GM12878 (cell line): ENCODE data around the gene SEC23A. TPM values are rescaled to one million over a fixed set of nuclear protein-coding genes. Genes with fewer than 3 reads are reported as not detected.

ENCODE experiments used
- ATAC-seq: fragments of 200-7000 bp; cut with Tn5 transposase; 3 replicates; pipeline ENCODE4 v1.9.1; 2020; ENCODE audit warnings: mild to moderate bottlenecking, moderate library complexity
- BruUV-seq: library from RNA; stranded (reverse); fragments of 400-500 nt; replicated peaks from 2 replicates; lab custom pipeline; 2021; lab: Mats Ljungman, UMichigan
- CTCF ChIA-PET: fragments of 300-600 bp; sonication (Branson Sonifier 250); formaldehyde crosslinking; extraction: SDS; loops from one replicate; lab custom pipeline; 2021; ENCODE audit warnings: inconsistent platforms; lab: Yijun Ruan, JAX
- POLR2A ChIA-PET: fragments of 350-600 bp; formaldehyde crosslinking; extraction: SDS; loops from one replicate; lab custom pipeline; 2021; ENCODE audit warnings: inconsistent platforms; lab: Charles Lee
- RAD21 ChIA-PET: fragments of 300-600 bp; sonication (Branson Sonifier 250); formaldehyde crosslinking; loops from one replicate; lab custom pipeline; 2023; ENCODE audit warnings: antibody characterized with exemption; ENCODE audit not compliant: unreplicated experiment; lab: Charles Lee
- SMC1A ChIA-PET: fragments of 300-600 bp; sonication (Branson Sonifier 250); formaldehyde crosslinking; loops from one replicate; lab custom pipeline; 2023; ENCODE audit not compliant: unreplicated experiment, uncharacterized antibody; lab: Charles Lee
- DNase-seq: peaks from one replicate; pipeline ENCODE4 v3.0.0-alpha.2; 2011; ENCODE audit warnings: low read depth, low spot score
- FAIRE-seq: peaks from 3 replicates; lab custom pipeline; 2011; peaks lifted over from hg19 to GRCh38; lab: Jason Lieb, UNC
- H2AFZ ChIP-seq: 2 replicates; pipeline ENCODE4 v1.6.0; 2011; ENCODE audit warnings: low read depth, low read length, control low read depth; ENCODE audit not compliant: control insufficient read depth
- H3K27ac ChIP-seq: 2 replicates; pipeline ENCODE4 v1.5.1; 2011; ENCODE audit warnings: control low read depth; ENCODE audit not compliant: control insufficient read depth, insufficient read depth
- H3K27me3 ChIP-seq, 2 experiments: replicated peaks in 1 of 2; 2 replicates each; pipeline versions ENCODE4 v1.6.0 to v1.6.1; 2011; ENCODE audit warnings: low read length in 1 of 2; ENCODE audit not compliant: control insufficient read depth in 2 of 2, insufficient read depth in 2 of 2
- H3K36me3 ChIP-seq, 2 experiments: 2 replicates each; pipeline ENCODE4 v1.5.1; 2011; ENCODE audit warnings: low read length in 1 of 2; ENCODE audit not compliant: control insufficient read depth in 2 of 2, insufficient read depth in 2 of 2
- H3K4me1 ChIP-seq: 2 replicates; pipeline ENCODE4 v1.6.1; 2011; ENCODE audit warnings: mild to moderate bottlenecking, low read length, moderate library complexity, mixed read lengths; ENCODE audit not compliant: control insufficient read depth, insufficient read depth
- H3K4me2 ChIP-seq: 2 replicates; pipeline ENCODE4 v1.6.0; 2011; ENCODE audit warnings: control low read depth; ENCODE audit not compliant: control insufficient read depth, insufficient read depth
- H3K4me3 ChIP-seq: fragments of 200-600 bp; sonication (generic); 2 replicates; pipeline ENCODE4 v1.5.1; 2016
- H3K79me2 ChIP-seq: 2 replicates; pipeline ENCODE4 v1.6.0; 2011; ENCODE audit warnings: low read length; ENCODE audit not compliant: control insufficient read depth, insufficient read depth
- H3K9ac ChIP-seq: 2 replicates; pipeline ENCODE4 v1.8.0; 2011; ENCODE audit warnings: low read length, control low read depth, mixed read lengths; ENCODE audit not compliant: control insufficient read depth, insufficient read depth
- H3K9me3 ChIP-seq: replicated peaks from 3 replicates; pipeline ENCODE4 v1.5.1; 2011; ENCODE audit warnings: mild to moderate bottlenecking, low read length; ENCODE audit not compliant: control insufficient read depth, insufficient read depth
- H4K20me1 ChIP-seq: 2 replicates; pipeline ENCODE4 v1.6.0; 2011; ENCODE audit not compliant: control insufficient read depth, insufficient read depth
- ATF2 ChIP-seq: IDR thresholded peaks from 2 replicates; pipeline ENCODE4 v1.6.1; 2012; ENCODE audit warnings: low read length, inconsistent platforms
- ATF7 ChIP-seq: fragments of 450-650 bp; IDR thresholded peaks from 2 replicates; pipeline ENCODE4 v1.6.1; 2016; ENCODE audit warnings: low read depth, mild to moderate bottlenecking
- BCL11A ChIP-seq: IDR thresholded peaks from 2 replicates; pipeline ENCODE4 v1.6.1; 2011; ENCODE audit warnings: low read depth, low read length
- BHLHE40 ChIP-seq, 2 experiments: fragments of 450-650 bp in 1 of 2; IDR thresholded peaks; 2 replicates each; pipeline ENCODE4 v1.6.1; 2011 to 2017; ENCODE audit warnings: low read depth in 2 of 2, borderline replicate concordance in 1 of 2, improper control_type of control experiment in 1 of 2, low read length in 1 of 2, mild to moderate bottlenecking in 1 of 2
- CEBPB ChIP-seq, 2 experiments: fragments of 150-350 bp in 1 of 2; IDR thresholded peaks; 2 replicates each; pipeline ENCODE4 v1.6.1; 2012 to 2014; ENCODE audit warnings: low read depth in 2 of 2, low read length in 2 of 2, borderline replicate concordance in 1 of 2, inconsistent platforms in 1 of 2
- DPF2 ChIP-seq: fragments of 450-650 bp; IDR thresholded peaks from 2 replicates; pipeline ENCODE4 v1.6.1; 2017; ENCODE audit warnings: mild to moderate bottlenecking
- JUNB ChIP-seq: IDR thresholded peaks from 2 replicates; pipeline ENCODE4 v1.6.1; 2016; ENCODE audit warnings: antibody characterized with exemption, mild to moderate bottlenecking
- MEF2A ChIP-seq: IDR thresholded peaks from 2 replicates; pipeline ENCODE4 v1.6.1; 2011; ENCODE audit warnings: low read depth, mild to moderate bottlenecking, low read length, moderate library complexity; ENCODE audit not compliant: insufficient read depth
- MEF2B ChIP-seq: fragments of 450-650 bp; IDR thresholded peaks from 2 replicates; pipeline ENCODE4 v1.6.1; 2018; ENCODE audit warnings: mild to moderate bottlenecking, moderate library complexity; ENCODE audit not compliant: partially characterized antibody, poor library complexity, severe bottlenecking
- MTA2 ChIP-seq: fragments of 450-650 bp; IDR thresholded peaks from 2 replicates; pipeline ENCODE4 v1.6.1; 2016; ENCODE audit warnings: low read depth, mild to moderate bottlenecking, moderate library complexity
- NBN ChIP-seq: fragments of 450-650 bp; IDR thresholded peaks from 2 replicates; pipeline ENCODE4 v1.6.1; 2016
- NFIC ChIP-seq: IDR thresholded peaks from 2 replicates; pipeline ENCODE4 v1.6.1; 2012; ENCODE audit warnings: low read depth, mild to moderate bottlenecking, inconsistent platforms, low read length, moderate library complexity
- NFXL1 ChIP-seq: fragments of 450-650 bp; IDR thresholded peaks from 2 replicates; pipeline ENCODE4 v1.6.1; 2017; ENCODE audit warnings: antibody characterized with exemption, mild to moderate bottlenecking, borderline replicate concordance
- NRF1 ChIP-seq: conservative IDR thresholded peaks from 2 replicates; pipeline ENCODE4 v1.6.1; 2011; ENCODE audit warnings: mild to moderate bottlenecking, low read depth, low read length, improper control_type of control experiment
- PAX8 ChIP-seq: fragments of 450-650 bp; IDR thresholded peaks from 2 replicates; pipeline ENCODE4 v1.6.1; 2017; ENCODE audit warnings: mild to moderate bottlenecking, moderate library complexity
- POLR2AphosphoS5 ChIP-seq: IDR thresholded peaks from 2 replicates; pipeline ENCODE4 v1.6.1; 2011; ENCODE audit warnings: mild to moderate bottlenecking, low read length, inconsistent platforms
- RUNX3 ChIP-seq: IDR thresholded peaks from 2 replicates; pipeline ENCODE4 v1.6.1; 2012; ENCODE audit warnings: low read length, inconsistent platforms
- SPI1 ChIP-seq: IDR thresholded peaks from 2 replicates; pipeline ENCODE4 v1.6.1; 2011; ENCODE audit warnings: low read depth, mild to moderate bottlenecking, low read length, moderate library complexity, borderline replicate concordance; ENCODE audit not compliant: insufficient read depth
- ZNF687 ChIP-seq: fragments of 450-650 bp; IDR thresholded peaks from 2 replicates; pipeline ENCODE4 v1.6.1; 2017; ENCODE audit warnings: mild to moderate bottlenecking, moderate library complexity
- WGBS: methylation state at CpG from one replicate; pipeline ENCODE4 v1.1.6; 2016; ENCODE audit warnings: low lambda C conversion rate; ENCODE audit not compliant: insufficient replicate concordance, insufficient coverage; ENCODE audit errors: missing lambda C conversion rate; 5-methylcytosine and 5-hydroxymethylcytosine counted together
- in situ Hi-C: fragments of 300-500 bp; cut with MboI; formaldehyde crosslinking; loops from 9 replicates; pipeline ENCODE4 v1.14.3; 2018; ENCODE audit warnings: mixed read lengths
- intact Hi-C: fragments of 100-400 bp; cut with micrococcal nuclease; formaldehyde crosslinking; loops from one replicate; pipeline ENCODE4 v1.14.2; 2022; ENCODE audit not compliant: unreplicated experiment
- polyA plus RNA-seq, 11 experiments: library from polyadenylated mRNA; depleted of rRNA in 4 of 11; unstranded in 6 of 11; stranded (reverse) in 5 of 11; fragments of >200 nt; fragmentation: Nextera tagmentation in 4 of 11; fragmentation: Illumina TruSeq in 1 of 11; extraction: Ambion mirVana in 4 of 11; extraction: Trizol in 1 of 11; gene quantifications; 1 replicate in 1 of 11; 2 replicates in 10 of 11; pipeline versions ENCODE4 v1.2.1 to v1.2.3, GENCODE V29; 2011 to 2016; ENCODE audit warnings: inconsistent platforms in 2 of 11, missing spikeins in 2 of 11, low read depth in 1 of 11
- total RNA-seq, 4 experiments: library from RNA; depleted of rRNA in 3 of 4; stranded (reverse); fragments of >200 nt in 3 of 4; fragmentation: Illumina TruSeq in 1 of 4; extraction: Trizol in 1 of 4; gene quantifications; 2 replicates each; pipeline versions ENCODE4 v1.2.1 to v1.2.3, GENCODE V29; 2013 to 2021

The SEC23A gene
- total and polyA plus RNA-seq, 10 of the 15 experiments (the other 5 are each of a cell fraction or from before 2014, with no cell fraction given) = 13.6 to 63.8 (median 37.3) TPM

DNA sequence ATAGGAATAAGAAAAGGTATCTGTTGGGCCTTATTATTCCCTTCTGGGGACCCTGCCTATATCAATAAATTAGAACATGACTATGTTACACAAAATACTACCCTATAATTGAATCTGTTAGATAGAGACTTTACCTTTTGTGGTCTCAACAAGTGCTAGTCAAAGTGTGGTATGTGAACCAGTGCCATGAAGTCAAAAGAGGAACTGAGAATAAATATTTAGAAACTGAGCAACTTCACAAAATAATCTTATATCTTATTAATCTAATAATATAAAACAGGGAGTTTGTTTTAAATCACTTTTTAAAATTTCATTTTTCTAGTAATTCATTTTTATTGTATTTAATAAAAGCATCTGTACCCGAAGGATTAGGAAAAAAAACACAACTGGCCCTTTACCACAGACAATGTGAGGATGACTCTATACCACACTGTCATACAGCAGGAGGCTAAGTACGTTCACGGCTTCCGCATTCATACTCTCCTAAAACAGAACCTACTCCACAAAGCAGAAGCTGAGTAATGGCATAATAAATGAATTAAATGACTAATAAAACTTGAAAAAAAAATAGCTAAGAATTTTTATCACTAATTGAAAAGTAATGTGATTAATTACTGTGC lies 42.1 kb downstream of the SEC23A start:
- ChIA-PET RAD21 (interaction anchor here (0.7 kb wide), 1 partner anchor 41 kb away, joined by 4 read pairs; no protein-coding TSS in a partner anchor), SMC1A (interaction anchor here (1.0 to 1.7 kb wide), 4 partner anchors 11 to 41 kb away, joined by 3 to 7 read pairs (median 4); no protein-coding TSS in a partner anchor), POLR2A (interaction anchor here (0.9 kb wide), 1 partner anchor 42 kb away, joined by 3 read pairs; the partner anchor contains the start of gene SEC23A), CTCF (interaction anchor here (0.6 to 0.8 kb wide), 2 partner anchors 37 to 42 kb away, joined by 3 read pairs; partner anchors contain the start of gene SEC23A)
- no TSS peak for BruUV-seq
- Histone ChIP-seq H3K9me3 (peaks cover 15% of the 10 kb centered on the region), H3K4me2 (no peak overlapping the region), H3K27ac (no peak overlapping the region), H3K9ac (no peak overlapping the region), H3K36me3 (peaks cover 2 to 42% of the 10 kb centered on the region in 2 experiments; a peak in 1 of 4 replicates), H3K4me1 (peaks cover 8% of the 10 kb centered on the region; the same call in 1 of the 2 replicates), H4K20me1 (no peaks in the 10 kb centered on the region), H3K79me2 (no peaks in the 10 kb centered on the region), H2AFZ (no peak overlapping the region), H3K27me3 (no peaks in the 10 kb centered on the region), H3K4me3 (no peak overlapping the region)
- in situ Hi-C loops (no loop called here), intact Hi-C loops (no loop called here)
- ATAC-seq = peak; percentile 100
- FAIRE-seq = peak; percentile 83
- WGBS = 65% methylated on average over 4 of the region's 4 CpGs
- DNase-seq = peak; percentile 42
- TF ChIP-seq NFIC (peak; percentile 53; the same call in 1 of the 2 replicates), NBN (0 out of 2 replicates have a peak, but pooled peaks have one; percentile 16), JUNB (peak; percentile 45), SPI1 (peak; percentile 89), BCL11A (0 out of 2 replicates have a peak, but pooled peaks have one; percentile 8), MEF2B (peak; percentile 35), ATF2 (0 out of 2 replicates have a peak, but pooled peaks have one; percentile 36), MEF2A (0 out of 2 replicates have a peak, but pooled peaks have one; percentile 29), POLR2AphosphoS5 (no peak), CEBPB (IDR thresholded peaks at IDR 0.05; ENCODE audit: borderline replicate concordance in 1 of 2, low read depth in 2 of 2, low read length in 2 of 2) (no peak), DPF2 (peak; percentile 88), NFXL1 (no peak), BHLHE40 (IDR thresholded peaks at IDR 0.05; ENCODE audit: borderline replicate concordance in 1 of 2, low read depth in 2 of 2, low read length in 1 of 2) (peak in 1 of 2 experiments; percentile 16; a peak in 1 of 4 replicates), NRF1 (no peak), ZNF687 (no peak), RUNX3 (peak; percentile 86), ATF7 (peak; percentile 68), MTA2 (peak; percentile 83), PAX8 (no peak)
